Measurements from ENCODE around the gene ETV3.

The ETV3 gene

DNA sequence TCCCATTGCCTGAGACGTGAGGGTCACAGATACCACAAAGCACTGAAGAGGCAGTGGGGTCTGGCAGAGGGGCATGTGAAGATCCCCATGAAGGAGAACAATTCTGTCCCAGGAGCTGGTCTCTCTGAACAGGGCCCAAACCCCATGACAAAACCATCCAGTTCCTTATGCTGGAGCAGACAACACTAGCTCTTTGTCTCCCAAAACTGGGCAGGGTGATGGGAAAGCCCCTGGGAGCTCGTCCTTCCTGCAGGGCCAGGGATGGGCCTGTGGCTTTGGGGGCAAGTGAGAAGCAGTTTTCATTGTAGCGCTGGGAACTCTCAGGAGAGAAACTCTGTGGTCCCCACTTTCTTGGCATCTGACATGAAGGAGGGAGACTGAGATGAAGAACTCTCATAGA, 47.4 kb downstream of the ETV3 start:
- DNase-seq (ENCODE audit: low spot score) = no peak

DNA sequence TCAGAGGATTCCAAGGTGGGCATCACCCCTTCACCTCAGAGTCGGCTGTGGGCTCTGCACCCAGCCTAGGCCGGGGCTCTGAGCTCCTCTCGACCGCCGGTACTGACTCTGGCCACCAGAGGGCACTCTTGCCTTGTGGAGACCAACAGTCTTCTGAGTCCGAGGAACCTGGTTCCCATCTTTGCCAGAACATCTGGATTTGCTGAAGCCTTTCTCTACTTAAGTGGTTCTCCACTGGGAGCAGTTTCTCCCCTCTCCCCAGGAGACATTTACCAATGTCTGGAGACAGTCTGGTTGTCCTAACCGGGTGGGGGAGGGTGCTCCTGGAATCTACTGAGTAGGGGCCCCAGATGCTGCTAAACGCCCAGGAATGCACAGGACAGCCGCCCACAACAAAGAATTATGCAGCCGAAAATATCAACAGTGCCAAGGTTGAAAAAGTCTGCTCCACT, 48.0 kb downstream of the ETV3 start:
- DNase-seq (ENCODE audit: low spot score) = peak; percentile 85

DNA sequence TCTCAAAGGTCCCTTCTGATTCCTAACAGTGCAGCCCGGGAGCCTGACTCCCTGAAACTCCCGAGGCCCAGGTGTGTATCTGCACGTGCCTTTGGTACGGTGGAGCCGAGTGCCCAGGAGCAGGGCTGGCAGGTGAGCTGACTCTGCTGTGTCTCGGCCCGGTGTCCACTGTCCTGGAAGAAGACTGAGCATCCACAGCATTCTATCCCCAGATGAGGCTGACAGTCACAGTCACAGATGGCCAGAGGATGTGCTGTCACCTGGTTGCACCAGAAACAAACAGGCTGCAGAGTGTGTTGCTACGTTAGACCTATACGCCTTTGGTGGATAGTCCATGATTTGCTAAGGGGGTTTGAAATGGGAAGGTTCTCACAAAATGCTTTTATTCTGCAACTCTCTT, 48.4 kb downstream of the ETV3 start:
- DNase-seq (ENCODE audit: low spot score) = no peak

DNA sequence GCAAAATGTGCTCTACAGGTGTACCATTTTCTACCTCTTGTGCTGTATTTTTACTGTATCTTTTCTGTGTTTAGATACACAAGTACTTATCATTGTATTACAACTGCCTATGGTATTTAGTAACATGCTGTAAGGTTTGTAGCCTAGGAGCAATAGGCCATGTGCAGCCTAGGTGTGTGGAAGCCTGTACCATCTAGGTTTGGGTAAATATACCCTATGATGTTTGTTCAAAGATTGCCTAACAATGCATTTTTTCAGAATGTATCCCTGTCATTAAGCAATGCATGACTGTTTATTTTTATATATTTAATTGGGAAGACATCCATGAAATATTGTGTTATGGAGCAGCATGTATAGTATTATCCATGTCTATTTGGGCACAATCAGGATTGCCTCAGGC, 49.6 kb downstream of the ETV3 start:
- no peak for DNase-seq (ENCODE audit: low spot score)

DNA sequence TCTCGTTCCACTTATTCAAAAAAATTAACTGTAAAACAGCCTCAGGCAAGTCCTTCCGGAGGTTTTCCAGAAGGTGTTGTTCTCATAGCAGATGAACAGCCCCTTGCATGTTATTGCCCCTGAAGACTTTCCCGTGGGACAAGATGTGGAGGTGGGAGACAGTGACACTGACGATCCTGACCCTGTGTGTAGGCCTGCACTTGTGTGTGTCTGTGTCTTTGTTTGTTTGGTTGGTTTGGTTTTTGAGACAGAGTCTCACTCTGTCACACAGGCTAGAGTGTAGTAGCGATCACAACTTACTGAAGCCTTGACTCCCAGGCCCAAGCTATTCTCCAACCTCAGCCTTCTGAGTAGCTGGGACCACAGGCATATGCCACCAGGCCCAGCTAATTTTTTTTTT, 51.2 kb downstream of the ETV3 start:
- no peak for DNase-seq (ENCODE audit: low spot score)

DNA sequence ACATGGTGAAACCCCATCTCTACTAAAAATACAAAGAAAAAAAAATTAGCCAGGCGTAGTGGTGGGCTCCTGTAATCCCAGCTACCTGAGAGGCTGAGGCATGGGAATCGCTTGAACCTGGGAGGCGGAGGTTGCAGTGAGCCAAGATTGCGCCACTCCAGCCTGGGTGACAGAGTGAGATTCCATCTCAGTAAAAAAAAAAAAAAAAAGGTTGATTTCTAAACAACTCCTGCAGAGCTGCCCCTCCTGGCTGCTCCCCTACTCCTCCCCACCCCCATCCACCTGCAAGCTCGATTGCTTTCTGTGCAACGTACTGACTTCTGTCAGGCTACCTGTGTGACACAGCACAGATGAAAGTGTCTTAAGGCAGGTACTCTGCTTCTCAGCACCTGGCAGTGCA, 51.9 kb downstream of the ETV3 start:
- DNase-seq (ENCODE audit: low spot score) = no peak

DNA sequence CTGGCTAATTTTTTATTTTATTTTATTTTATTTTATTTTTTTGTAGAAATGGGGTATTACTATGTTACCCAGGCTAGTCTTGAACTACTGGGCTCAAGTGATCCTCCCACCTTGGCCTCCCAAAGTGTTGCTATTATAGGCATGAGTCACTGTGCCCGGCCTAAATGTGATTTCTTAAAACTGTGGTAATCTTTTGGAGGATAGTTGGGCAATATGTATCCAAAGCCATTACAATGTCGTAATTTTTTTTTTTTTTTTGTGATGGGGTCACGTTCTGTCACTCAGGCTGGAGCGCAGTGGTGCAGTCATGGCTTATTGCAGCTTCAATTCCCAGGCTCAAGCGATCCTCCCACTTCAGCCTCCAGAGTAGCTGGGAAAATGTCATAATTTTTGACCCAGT, 52.8 kb downstream of the ETV3 start:
- no peak for DNase-seq (ENCODE audit: low spot score)

DNA sequence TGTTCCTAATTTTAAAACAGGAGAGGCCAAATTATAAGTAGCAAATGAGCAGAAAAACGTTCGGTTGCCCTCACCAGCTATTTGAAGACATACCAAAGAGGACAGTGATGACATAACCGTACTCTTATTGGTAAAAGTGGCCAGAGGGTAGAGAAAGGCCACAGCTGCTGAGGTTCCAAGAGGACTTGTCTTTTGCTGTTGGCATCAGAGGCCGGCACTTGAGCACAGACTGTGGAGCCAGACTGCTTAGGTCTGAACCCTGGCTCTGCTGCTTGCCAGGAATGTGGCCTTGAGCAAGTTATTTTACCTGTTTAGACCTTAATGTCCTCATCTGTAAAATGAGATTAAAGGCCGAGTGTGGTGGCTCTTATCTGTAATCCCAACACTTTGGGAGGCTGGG, 53.5 kb downstream of the ETV3 start:
- DNase-seq (ENCODE audit: low spot score) = no peak

DNA sequence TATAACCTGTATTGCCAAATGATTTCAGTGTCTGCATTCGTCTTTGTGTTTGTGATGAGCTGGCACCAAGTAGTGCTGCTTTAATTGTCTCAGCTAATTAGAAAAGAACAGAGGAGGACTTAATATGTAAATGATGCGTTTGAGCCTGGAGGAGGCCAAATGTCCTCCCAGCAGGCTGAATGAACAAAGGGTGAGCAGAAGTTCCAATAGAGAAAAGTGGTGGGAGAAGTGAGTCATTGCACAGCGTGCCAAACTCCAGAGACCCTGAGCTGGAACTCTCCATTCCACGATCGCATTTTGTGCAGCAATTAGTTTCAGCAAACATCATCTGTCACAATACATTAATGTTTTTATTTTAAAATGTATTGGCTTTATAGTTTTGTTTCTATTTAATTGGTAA, 56.5 kb downstream of the ETV3 start:
- no peak for DNase-seq (ENCODE audit: low spot score)

DNA sequence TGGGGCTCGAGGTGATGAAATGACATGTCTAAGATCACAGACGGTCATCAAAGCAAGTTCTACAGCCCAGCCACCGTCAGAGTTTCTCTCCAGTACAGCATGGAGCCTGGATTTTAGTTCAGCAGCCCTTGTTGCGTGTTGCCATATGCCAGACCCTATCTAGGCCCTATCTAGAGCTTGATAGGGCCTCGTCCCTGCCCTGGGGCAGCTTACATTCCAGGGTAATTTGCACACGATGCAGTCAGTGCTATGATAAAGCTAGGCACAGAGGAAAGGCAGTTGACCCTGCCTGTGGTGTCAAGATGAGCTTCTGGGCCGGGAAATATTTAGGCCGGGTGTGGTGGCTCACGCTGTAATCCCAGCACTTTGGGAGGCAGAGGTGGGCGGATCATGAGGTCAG, 57.5 kb downstream of the ETV3 start:
- no peak for DNase-seq (ENCODE audit: low spot score)

DNA sequence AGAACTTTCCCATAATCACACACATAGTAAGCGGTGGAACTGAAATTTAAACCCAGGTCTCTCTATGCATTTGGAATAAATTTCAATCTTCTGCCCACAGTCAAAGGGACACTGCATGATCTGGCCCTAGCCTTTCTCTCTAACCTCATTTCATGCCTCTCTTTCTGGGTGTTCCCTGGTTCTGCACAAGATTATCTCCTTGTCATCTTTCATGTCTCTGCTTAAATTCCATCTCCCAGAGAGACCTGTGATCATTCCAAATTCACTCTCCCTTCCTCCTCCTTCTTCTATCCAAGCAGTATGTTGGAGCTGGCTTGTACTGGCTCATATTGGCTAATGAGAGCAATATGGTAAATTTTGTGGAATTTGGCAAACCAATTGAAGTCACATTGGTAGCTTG, 60.8 kb downstream of the ETV3 start:
- DNase-seq (ENCODE audit: low spot score) = no peak

DNA sequence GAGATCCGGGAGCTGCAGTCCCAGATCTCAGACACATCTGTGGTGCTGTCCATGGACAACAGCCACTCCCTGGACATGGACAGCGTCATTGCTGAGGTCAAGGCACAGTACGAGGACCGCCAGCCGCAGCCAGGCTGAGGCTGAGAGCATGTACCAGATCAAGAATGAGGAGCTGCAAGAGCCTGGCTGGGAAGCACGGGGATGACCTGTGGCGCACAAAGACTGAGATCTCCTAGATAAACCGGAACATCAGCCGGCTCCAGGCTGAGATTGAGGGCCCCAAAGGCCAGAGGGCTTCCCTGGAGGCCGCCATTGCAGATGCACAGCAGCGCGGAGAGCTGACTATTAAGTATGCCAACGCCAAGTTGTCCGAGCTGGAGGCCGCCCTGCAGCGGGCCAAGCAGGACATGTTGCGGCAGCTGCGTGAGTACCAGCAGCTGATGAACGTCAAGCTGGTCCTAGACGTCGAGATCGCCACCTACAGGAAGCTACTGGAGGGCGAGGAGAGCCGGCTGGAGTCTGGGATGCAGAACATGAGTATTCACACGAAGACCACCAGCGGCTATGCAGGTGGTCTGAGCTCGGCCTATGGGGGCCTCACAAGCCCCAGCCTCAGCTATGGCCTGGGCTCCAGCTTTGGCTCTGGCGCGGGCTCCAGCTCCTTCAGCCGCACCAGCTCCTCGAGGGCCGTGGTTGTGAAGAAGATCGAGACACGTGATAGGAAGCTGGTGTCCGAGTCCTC, 64.1 kb downstream of the ETV3 start:
- no peak for DNase-seq (ENCODE audit: low spot score)
